Activated CD4-positive, alpha-beta T cell treated with anti-CD3 and anti-CD28 coated beads for 24 hours (primary cell): ENCODE measurements around the gene KRTCAP2.
"Not testable (repeated sequence)": the region's sequence is repeated elsewhere in the genome, so short reads cannot be mapped to it uniquely, and the experiment has no call there.

ENCODE experiments used
- DNase-seq, 2 donors: peaks; one replicate each; pipeline ENCODE4 v3.0.0-alpha.2; 2020; ENCODE audit warnings: low read depth in 2 of 2

Gene KRTCAP2

GRCh38 chr1:155172732-155173477 lies at the start of gene KRTCAP2:
Gene KRTCAP2 (minus strand): TSS chr1:155173304. CDS start chr1:155173224, 80 bp downstream.
- DNase-seq = peak; percentile 86 to 93

DNA sequence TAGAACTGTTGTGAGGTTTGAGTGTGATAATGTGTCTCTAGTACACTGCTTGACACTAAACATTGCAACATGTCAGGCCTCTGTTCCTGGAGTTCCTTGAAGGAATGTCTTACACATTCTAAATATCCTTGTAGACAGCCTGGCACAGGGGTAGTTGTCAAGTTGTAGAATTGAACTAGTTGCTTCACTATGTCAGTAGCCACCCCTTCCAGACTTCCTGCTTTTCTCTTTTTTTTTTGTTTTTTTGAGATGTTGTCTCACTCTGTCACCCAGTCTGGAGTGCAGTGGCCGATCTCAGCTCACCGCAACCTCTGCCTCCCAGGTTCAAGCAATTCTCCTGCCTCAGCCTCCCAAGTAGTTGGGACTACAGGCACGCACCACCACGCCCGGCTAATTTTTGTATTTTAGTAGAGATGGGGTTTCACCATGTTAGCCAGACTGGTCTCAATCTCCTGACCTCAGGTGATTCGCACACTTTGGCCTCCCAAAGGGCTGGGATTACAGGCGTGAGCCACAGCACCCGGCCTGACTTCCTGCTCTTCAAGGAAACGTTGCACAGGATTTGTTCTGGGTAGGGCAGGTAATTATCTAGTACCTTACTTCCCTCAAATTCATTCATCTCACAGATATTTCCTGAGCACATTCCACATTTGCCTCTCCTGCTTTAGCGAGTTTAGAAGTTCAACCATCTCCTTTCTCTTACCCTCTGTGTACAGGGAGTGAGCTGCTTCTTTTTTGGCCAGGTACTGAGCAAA lies 47.3 kb upstream of the KRTCAP2 start:
- DNase-seq = not testable (repeated sequence)

GRCh38 chr1:155219592-155220031 lies 46.5 kb upstream of the KRTCAP2 start:
- no peak for DNase-seq

- DNase-seq = peak in 1 of 2 donors; percentile 37
These were observed 45.9 kb upstream of the KRTCAP2 start for GRCh38 chr1:155218854-155219591.

GRCh38 chr1:155214702-155215101 lies 41.6 kb upstream of the KRTCAP2 start:
- not testable (repeated sequence) for DNase-seq

GRCh38 chr1:155212051-155212440 lies 38.9 kb upstream of the KRTCAP2 start:
- not testable (repeated sequence) for DNase-seq

DNA sequence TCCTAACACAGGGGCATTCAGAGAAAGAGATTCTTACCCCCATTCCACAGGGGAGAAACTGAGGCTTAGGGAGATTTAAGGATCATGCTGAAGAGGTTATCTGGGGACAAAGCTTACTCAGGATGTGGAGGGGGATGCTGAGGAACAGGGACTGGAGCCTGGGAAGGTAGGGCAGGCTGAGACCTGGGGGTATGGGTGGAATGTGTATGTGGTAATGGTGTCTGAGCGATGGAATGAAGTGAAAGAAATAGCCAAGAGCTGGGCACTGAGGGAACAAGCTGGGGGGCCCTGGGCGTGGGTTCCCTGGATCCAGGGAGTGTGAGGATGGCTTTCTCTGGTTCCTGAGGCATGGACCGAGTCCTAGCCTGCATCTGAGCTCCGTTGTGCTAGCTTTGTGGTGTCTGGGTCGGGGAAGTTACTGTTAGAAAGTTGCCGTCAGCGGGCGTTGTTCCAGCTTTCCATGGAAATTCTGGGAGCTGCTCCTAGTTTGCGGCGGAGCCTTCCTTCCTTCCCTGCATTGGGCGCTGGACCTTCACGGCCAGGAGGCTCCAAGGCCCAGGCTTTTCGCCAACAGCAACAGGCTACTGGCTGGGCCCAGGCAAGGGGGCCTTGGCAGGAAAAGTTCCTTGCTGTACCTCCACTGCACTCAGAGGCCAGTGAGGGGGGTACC lies 38.4 kb upstream of the KRTCAP2 start:
- DNase-seq = not testable (repeated sequence)

DNA sequence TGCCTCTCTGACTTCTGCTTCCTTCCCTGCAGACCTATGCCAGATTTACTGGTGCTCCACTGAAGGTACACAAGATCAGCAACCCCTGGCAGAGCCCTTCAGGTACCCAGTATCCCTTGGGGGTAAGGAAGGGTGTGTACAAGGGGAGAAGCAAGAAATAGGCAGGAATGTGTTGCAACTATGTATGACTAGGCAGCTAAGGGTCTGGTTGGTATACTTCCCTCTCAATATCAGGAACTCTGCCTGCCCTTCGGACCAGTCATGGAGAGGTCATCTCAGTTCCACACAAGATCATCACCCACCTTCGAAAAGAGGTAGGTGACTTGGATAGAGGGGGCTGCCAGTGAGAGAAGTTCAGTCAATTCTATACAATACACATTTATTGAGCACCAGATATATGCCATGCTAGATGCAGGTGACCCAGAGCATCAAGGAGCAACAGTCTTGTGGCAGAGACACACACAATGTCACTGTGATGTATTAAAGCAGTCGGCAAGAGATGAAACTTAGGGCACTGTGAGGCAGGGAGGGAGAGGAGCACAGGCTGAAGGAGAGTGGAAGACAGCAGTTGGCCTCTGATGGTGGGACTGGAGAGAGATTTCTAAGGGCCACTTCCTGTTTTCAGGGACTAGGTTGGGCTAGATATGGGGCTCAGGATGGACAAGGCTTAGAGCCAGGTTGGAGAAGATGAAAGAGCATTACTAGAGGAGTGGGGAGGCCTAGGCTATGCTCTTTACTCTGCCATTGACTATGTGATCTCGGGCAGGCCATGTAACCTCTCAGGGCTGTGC lies 37.4 kb upstream of the KRTCAP2 start:
- DNase-seq = no peak

DNA sequence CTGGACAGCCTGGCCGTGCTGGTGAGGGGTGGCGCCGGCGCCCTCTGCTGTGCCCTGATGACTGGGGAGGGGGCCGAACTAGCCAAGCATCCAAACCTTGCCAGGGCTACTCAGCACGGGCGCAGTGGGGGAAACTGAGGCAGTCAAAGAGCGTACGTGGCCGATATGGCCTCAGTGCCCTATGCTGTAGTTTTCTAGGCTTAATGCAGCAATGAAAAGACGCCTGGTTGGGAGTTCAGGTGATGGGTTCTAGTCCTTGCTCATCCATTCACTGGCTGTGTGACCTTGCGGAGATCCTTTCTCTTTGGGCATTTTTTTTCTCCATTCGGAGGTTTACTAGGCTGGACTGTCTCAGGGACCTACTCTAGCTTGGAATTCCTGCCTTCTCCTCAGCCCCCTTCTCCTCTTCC lies 36.2 kb upstream of the KRTCAP2 start:
- DNase-seq = no peak

GRCh38 chr1:155208541-155209311 lies 35.6 kb upstream of the KRTCAP2 start, which contains the start of gene MTX1:
Gene MTX1 (plus strand): TSS chr1:155208695. CDS start chr1:155208805, 110 bp downstream.
- peak; percentile 79 to 81 for DNase-seq

DNA sequence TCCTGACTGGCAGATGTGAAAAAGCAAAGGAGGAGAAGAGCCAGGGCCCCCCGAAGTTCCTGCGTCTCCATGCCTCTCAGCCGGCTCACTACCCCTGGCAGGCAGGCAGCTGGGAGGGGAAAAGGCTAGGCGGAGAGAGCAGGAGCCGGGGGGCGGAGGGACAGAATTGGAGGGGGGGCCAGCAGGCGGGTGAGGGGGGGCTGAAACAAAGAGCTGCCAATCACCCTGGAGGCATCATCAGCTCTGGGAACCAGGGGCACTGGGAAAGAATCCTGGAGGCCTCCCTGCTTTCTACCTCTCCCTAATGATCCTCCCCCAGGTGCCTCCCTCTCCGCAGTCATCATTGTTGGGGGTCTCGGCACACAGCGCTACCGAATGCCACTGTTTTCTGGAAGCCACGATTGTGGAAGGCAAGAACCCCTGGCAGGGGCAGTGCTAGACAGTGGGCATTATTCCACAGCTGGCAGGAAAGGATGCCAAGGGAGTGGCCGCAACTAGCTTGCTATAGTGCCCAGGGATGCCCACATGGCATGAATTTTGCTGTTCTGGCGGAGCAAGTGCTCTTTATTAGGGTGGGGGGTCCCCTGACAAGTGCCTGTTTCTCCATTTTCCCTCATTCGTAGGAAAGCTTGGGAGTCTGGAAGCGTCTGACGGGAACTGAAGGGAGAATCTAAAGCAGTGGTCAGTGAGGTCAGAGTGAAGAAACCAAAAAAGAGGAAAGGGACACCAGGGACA lies 34.9 kb upstream of the KRTCAP2 start, which contains the start of gene THBS3:
THBS3 (minus strand) TSS at position 92 of the 735 bp plus-strand sequence; CDS start at position 71, 21 bp downstream.
- DNase-seq = no peak

DNA sequence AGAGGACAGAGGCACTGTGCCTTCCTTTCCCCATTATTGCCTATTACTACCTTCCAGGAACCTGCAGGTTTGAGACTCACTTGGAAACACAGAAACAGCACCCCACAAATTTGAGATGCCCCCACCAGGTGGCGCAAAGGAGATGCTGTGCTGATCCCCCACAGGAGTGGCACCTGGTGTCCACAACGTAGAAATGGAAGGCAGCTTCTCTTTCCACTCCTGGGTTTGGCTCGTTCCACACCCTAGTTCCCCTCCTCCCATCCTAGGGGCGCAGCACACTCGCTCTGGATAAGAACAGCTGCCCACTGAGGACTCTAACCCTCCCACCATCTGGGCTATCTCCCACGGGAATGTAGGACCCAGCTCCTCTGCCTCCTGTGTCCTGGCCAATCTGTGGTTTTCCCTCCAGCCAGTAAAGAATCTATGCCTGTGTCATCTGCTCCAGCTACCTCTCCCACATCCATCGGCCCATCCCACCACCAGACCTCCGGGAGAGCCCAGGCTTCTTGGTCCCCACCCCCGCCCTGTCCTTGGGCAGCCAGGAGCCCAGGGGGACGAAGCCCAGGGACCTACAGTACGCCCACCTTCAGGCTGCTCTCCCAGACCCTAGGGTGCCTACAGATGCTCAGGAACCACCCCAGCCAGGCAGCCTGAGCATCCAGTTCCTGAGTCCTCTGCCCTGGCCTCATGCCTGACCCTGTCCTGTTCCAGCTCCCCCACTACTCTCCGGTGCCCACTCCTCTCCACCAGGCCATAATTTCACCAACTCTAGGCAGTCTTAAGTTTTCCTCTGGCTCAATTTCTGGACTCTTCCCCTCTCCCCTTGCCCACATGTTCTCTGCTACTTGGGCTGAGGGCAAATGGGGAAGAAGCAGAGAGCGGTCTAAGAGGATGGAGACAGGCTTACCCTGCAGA lies 34.0 kb upstream of the KRTCAP2 start:
- DNase-seq = peak; percentile 88 to 89

GRCh38 chr1:155205969-155206593 lies 33.0 kb upstream of the KRTCAP2 start:
- DNase-seq = no peak

GRCh38 chr1:155205035-155205434 lies 31.9 kb upstream of the KRTCAP2 start:
- DNase-seq = no peak

- DNase-seq = no peak
These were observed 29.8 kb upstream of the KRTCAP2 start for GRCh38 chr1:155202731-155203515.

DNA sequence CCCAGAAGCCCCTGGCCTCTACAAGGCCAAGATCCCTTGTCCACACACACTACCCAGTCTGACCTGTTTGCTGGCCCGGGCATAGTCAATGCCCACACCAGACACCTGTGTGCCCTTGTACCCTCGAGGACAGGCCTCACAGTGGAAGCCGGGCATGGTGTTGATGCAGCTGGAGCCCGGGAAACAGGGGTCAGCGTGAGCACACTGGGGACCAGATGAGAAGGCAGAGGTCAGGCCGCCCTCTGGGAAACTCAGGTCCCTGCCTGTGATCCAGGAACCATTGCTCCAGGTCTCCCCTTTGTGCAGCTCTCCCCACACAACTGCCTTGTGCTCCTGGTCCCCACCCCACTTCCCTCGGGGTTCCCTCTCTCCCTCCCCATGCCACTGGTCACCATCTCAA lies 29.1 kb upstream of the KRTCAP2 start:
- DNase-seq = no peak

- no peak for DNase-seq
These were observed 27.8 kb upstream of the KRTCAP2 start for GRCh38 chr1:155200920-155201319.
